ENCODE data around the gene KLK13.

The KLK13 gene

DNA sequence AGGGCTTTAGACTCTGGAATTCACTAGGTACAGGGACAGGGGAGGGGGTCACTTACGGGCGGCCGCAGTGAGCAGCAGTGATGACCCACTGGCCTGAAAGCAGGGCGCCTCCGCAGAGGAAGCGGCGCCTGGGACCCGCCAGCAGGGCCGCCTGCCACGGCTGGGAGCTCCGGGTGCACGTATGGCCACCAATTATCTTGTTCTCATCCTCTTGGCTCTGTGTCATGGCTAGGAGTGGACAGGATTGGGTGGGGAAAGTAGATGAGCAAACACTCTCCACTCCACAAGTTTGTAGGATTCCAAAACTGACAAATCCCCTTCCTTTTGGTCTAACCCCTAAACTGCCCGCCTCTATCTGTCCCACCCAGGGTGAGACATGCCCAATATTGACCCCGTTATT lies 16.6 kb upstream of the KLK13 start:
- no peaks in the 10 kb centered on the region for H3K36me3 Mint-ChIP-seq
- no peak overlapping the region for H3K4me3 Mint-ChIP-seq
- no peak overlapping the region for H3K27ac Mint-ChIP-seq
- peaks cover 8% of the 10 kb centered on the region for H3K27me3 Mint-ChIP-seq
- H3K4me1 Mint-ChIP-seq, result no peaks in the 10 kb centered on the region
- H3K9me3 Mint-ChIP-seq, result no peaks in the 10 kb centered on the region

DNA sequence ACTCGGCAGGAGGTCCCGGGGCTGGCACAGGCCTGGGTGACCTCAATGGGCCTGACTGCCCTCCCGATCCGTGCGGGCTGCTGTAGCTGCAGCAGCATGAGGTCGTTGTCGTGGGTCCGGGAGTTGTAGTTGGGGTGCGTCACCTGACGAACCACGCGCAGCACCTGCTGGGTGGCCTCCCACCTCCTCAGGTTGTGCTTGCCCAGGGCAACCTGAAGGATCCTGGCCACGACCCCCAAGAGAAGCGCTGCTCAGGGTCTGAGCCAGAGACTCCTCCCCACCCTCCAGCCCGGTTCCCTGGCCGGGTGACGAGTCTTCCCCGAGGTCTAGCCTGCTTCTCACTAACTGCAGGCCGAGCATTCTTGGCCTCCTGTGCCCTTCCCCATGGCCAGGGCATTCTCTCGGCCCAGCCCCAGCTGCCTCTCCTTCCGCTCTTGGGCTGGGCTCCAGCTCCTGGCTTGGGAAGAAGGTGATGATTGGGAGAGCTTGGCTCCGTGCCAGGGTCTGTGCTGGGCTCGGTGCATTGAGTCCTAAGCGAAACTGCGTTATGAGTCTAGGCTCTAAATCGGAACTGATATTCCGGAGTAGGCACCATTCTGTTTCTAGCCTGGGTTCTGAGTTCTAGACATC lies 14.7 kb upstream of the KLK13 start:
- Mint-ChIP-seq H3K9me3 (no peaks in the 10 kb centered on the region), H3K27ac (no peak overlapping the region), H3K4me3 (no peak overlapping the region), H3K4me1 (no peaks in the 10 kb centered on the region), H3K27me3 (peaks cover 8% of the 10 kb centered on the region), H3K36me3 (no peaks in the 10 kb centered on the region)

DNA sequence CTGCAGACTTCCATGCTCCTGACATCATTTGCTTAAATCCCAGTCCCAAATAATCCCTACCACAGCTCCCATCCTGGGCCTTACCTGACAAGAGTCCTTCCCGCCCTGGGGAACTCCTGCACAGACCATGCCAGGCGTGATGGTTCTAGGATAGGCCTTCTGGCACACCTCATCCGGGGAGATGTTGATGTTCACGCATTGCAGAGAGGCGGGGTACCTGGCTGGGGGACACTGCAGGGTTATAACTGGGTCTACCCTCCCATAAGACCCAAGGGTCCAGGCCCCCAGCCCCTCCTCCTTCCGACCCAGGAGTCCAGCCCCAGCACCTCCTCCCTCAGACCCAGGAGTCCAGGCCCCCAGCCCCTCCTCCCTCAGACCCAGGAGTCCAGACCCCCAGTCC lies 13.8 kb upstream of the KLK13 start:
- Mint-ChIP-seq H3K27ac (no peak overlapping the region), H3K9me3 (peaks cover 5% of the 10 kb centered on the region), H3K36me3 (no peaks in the 10 kb centered on the region), H3K4me1 (no peaks in the 10 kb centered on the region), H3K27me3 (peaks cover 13% of the 10 kb centered on the region), H3K4me3 (no peak overlapping the region)

DNA sequence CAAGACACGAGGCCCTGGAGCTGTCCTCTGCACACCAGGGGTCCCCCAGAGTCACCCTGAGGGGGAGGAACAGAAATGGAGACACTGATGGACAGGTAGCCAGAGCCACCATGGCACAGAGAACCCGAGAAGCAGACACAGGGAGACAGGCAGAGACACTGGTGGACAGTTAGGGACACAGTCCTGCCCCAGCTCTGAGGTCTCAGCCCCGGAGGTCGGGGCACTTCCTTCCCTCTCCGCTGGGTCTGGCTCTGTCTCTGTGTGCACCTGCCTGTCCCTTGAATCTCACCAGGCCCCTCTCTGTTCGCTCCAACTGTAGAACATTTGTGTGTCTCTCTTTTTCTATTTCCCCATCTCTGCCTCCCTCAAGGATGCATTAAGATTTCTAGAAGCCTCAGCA lies 13.2 kb upstream of the KLK13 start:
- H3K36me3 Mint-ChIP-seq, result no peaks in the 10 kb centered on the region
- H3K4me3 Mint-ChIP-seq, result no peak overlapping the region
- no peak overlapping the region for H3K27ac Mint-ChIP-seq

DNA sequence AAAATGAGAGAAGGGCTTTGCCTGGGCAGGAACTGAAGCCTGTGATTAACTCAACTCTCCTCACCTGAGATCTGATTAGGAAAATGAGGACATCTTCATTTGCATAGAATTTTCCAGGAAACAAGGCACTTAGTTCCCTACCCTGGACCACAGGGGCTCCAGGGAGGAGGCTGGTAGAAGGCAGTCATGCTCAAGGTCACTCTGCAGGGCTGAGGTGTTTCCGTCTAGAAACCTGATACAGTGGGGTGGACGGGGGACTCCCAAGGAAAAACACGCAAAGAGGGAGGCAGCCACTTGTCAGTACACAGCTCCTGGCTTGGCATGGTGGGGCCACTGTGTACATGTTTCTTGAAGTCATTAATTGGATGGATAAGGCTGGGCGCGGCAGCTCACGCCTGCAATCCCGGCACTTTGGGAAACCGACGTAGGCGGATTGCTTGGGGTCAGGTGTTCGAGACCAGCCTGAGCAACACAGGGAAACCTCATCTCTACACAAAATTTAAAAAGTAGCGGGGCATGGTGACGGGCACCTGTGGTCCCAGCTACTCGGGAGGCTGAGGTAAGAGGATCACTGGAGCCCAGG lies 11.8 kb upstream of the KLK13 start:
- H3K27ac Mint-ChIP-seq, result no peak overlapping the region
- peaks cover 9% of the 10 kb centered on the region for H3K27me3 Mint-ChIP-seq

More for the DNA sequence above, 13.2 kb upstream of the KLK13 start:
- H3K9me3 Mint-ChIP-seq, result peaks cover 5% of the 10 kb centered on the region
- no peaks in the 10 kb centered on the region for H3K4me1 Mint-ChIP-seq
- H3K27me3 Mint-ChIP-seq, result peaks cover 10% of the 10 kb centered on the region

DNA sequence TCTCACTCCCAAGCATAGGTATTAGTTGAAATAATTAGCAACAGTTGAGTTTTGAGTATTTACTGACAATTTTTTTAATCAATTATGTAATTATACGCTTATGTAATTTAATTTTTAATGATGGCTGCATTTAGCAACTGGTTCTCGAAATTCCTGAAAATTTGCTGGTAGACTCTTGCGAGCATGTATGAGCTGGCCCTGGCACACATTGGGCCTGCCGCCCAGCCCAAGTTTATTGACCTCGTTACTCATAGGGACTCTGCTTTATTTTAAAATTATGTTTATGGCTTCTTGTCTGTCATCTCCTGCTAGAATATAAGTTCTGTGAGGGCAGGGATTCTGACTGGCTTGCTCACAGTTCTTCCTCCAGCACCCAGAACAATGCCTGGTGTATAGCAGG lies 11.1 kb upstream of the KLK13 start:
- H3K4me1 Mint-ChIP-seq, result no peaks in the 10 kb centered on the region
- H3K27ac Mint-ChIP-seq, result no peak overlapping the region
- H3K36me3 Mint-ChIP-seq, result no peaks in the 10 kb centered on the region
- H3K9me3 Mint-ChIP-seq, result peaks cover 5% of the 10 kb centered on the region
- no peak overlapping the region for H3K4me3 Mint-ChIP-seq
- H3K27me3 Mint-ChIP-seq, result peaks cover 9% of the 10 kb centered on the region

More for the DNA sequence above, 11.8 kb upstream of the KLK13 start:
- H3K4me1 Mint-ChIP-seq, result no peaks in the 10 kb centered on the region
- no peaks in the 10 kb centered on the region for H3K36me3 Mint-ChIP-seq
- H3K9me3 Mint-ChIP-seq, result peaks cover 5% of the 10 kb centered on the region
- no peak overlapping the region for H3K4me3 Mint-ChIP-seq

DNA sequence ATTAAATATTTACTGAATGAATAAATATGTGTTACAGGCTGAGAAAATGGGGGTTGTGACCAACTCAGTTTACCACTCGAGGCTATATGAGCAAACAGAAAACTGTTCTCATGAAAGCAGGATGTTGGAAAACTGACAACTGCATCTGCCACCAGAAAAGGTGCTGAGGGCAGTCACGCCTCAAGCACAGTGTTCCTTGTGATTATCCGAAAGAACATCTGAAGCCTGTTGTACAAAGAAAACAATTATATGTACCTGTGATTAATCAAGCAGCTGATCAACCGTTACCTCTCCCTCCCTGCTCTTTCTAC lies 6.2 kb upstream of the KLK13 start:
- Mint-ChIP-seq H3K27ac (no peak overlapping the region), H3K9me3 (peaks cover 5% of the 10 kb centered on the region), H3K36me3 (peaks cover under 1% of the 10 kb centered on the region), H3K4me1 (no peaks in the 10 kb centered on the region), H3K4me3 (no peak overlapping the region), H3K27me3 (peaks cover 21% of the 10 kb centered on the region)

DNA sequence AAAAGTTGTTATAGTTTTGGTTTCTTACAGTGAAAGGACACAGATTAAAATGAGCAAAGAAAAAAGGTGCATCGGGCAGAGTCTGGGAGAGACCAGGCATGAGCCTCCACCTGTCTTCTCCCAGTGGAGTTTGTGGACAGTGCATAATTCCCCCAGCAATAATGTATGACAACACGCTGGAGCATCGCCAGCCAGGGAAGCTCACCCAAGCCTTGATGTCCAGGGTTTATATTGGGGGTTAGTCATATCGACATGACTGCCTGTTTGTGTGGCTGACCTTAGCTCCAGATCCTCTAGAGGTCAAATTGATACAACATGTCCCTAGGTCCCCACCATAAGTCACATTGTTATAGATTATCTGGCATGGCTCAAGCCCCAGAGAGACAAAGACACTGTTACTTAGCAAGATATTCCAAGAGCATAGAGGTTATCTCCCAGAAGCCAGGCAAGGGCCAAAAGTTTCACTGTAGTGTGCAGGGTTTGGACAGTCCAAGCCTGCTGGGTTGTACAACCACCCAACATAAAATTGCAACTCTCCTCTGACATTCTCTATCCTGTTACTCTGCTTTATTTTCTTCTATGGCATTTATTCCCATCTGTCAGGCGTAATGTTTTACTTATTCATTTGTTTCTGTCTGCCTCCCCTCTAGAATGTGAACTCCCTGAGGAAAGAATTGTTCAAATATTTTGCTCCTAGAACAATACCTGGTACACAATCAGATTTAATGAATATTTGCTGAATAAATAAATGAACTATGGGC lies 5.6 kb upstream of the KLK13 start:
- Mint-ChIP-seq H3K4me3 (no peak overlapping the region), H3K9me3 (peaks cover 5% of the 10 kb centered on the region), H3K27ac (no peak overlapping the region), H3K27me3 (peaks cover 23% of the 10 kb centered on the region), H3K4me1 (no peaks in the 10 kb centered on the region), H3K36me3 (peaks cover 2% of the 10 kb centered on the region)

DNA sequence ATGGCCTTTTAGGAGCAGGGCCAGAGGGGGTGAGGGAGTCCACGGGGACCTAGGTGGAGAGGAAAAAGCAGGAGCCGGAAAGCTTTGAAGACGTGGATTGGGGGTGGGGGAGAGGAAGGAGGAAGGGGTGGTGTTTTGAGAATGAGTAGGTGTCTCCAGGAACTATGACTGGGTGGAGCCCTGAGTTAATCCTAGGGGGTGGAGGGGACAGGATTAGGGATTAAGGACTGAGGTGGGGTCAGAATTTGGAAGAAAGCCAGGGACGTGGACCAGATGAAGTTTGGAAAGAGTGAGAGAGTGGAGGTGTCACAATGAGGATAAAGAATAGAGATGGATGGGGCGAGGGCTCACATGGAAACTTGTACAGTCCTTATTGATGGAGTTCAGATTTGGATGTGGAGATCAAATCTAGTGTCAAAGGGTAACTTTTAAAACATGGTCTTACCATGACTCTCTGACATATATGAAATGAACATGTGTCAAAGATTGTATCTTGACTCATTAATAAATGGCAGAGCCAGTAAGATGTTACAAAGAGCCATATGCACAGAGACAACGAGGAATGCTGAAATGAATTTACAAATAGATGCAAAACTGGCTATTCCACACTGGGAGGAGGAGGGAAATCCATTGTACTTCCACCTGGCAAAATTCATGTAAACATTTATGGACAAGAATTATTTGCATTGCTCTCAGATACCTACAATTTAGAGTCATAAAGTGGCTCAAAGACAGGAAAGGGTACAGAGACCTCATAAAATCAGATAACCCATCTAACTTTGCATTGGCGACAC lies 1.7 kb upstream of the KLK13 start:
- Mint-ChIP-seq H3K27me3 (peaks cover 29% of the 10 kb centered on the region), H3K4me3 (no peak overlapping the region), H3K9me3 (no peaks in the 10 kb centered on the region), H3K4me1 (no peaks in the 10 kb centered on the region), H3K27ac (no peak overlapping the region), H3K36me3 (peaks cover 2% of the 10 kb centered on the region)

DNA sequence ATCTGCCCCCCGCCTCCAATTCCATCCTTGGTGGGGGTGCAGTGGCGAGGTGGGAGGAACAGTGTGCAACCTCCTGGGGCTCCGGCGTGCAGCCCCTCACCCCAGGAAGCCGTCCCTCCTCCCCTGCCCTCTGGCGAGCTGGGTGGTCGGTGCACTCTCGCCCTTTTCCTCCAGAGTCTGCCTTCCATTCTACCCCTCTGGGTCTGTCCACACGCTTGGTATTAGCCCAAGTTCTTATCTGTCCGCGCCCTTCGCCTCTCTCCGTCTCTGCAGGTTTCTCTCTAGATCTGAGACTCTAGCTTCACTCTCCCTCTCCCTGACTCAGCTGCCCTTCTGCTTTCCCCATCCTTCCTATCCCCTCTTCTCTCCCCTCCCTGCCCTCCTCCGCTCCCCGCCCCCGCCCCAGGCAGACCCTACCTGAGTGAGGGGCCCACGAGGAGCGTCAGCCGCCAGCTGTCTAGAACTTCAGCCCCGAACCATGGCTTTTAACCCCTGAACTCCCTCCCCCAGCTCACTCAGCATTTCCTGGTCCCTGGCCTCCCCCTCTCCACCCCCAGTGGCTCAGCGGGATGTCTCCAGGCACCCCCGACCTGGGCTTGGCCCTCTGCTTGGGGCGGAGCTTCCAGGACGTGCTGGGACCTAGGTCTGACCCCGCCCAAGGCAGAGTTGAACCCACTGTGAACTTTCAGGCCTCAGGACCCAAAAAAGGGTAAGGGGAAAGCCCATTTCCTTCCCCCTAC lies 499 bp upstream of the KLK13 start:
- Mint-ChIP-seq H3K4me3 (peak overlapping the region; percentile 63), H3K27me3 (peaks cover 34% of the 10 kb centered on the region), H3K4me1 (no peaks in the 10 kb centered on the region), H3K9me3 (no peaks in the 10 kb centered on the region), H3K36me3 (peaks cover 2% of the 10 kb centered on the region), H3K27ac (no peak overlapping the region)

DNA sequence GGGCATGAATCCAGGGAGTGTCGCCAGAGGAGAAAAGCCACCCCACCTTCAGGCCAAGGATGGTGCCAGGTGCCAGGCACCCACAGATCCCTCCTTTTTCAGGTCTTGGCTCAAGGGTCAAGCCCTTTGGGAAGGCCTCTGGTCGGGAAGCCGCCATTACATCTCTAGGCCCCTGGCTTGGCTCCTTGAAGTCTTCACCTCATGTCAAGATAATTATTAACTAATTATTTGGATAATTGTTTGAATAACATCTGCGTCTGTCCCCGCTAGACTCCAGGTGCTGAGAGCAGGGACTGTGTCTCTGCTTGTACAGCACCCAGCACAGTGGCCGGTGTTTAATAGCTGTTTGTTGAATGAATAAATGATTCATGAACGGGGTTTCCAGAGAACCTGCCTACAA lies 1.2 kb downstream of the KLK13 start:
- H3K36me3 Mint-ChIP-seq, result peaks cover 2% of the 10 kb centered on the region
- no peaks in the 10 kb centered on the region for H3K9me3 Mint-ChIP-seq
- H3K27ac Mint-ChIP-seq, result no peak overlapping the region
- no peaks in the 10 kb centered on the region for H3K4me1 Mint-ChIP-seq
- H3K27me3 Mint-ChIP-seq, result peaks cover 34% of the 10 kb centered on the region
- H3K4me3 Mint-ChIP-seq, result no peak overlapping the region

DNA sequence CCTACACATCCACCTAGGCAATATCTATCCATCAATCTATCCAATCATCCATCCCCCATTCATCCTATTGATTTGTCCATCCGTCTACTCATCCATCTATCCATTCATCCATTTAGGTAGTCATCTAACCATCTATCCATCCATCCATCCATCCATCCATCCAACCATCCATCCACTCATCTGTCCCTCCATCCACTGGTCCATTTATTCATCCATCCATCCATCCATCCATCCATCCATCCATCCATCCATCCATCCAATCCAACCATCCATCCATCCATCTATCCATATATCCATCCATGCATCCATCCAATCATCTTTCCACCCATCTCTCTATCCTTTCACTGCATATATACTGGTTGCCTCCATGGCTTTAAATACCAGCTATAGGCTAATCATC lies 3.9 kb downstream of the KLK13 start:
- Mint-ChIP-seq H3K27me3 (peaks cover 24% of the 10 kb centered on the region), H3K4me1 (no peaks in the 10 kb centered on the region), H3K36me3 (peaks cover under 1% of the 10 kb centered on the region), H3K27ac (no peak overlapping the region), H3K9me3 (no peaks in the 10 kb centered on the region), H3K4me3 (no peak overlapping the region)

DNA sequence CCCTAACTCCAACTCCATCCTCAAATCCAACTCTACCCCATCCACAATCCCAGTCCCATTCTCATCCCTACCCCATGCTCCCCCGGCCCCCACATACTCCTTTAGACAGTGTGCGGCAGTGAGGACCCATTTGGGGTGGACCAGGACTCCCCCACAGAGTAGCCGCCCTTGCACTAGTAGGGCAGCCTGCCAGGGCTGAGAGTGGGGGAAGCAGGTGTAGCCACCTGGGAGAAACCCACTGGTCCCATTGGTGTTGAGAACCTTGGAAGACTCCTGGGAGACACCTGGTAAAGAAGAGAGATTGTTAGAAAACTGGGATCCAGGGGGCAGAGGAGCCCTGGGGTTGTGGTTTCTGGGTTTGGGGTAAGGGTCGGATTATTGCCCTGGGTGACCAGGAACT lies 4.6 kb downstream of the KLK13 start:
- H3K4me1 Mint-ChIP-seq, result no peaks in the 10 kb centered on the region
- no peaks in the 10 kb centered on the region for H3K9me3 Mint-ChIP-seq
- no peak overlapping the region for H3K27ac Mint-ChIP-seq
- no peak overlapping the region for H3K4me3 Mint-ChIP-seq
- peaks cover 26% of the 10 kb centered on the region for H3K27me3 Mint-ChIP-seq
- no peaks in the 10 kb centered on the region for H3K36me3 Mint-ChIP-seq

DNA sequence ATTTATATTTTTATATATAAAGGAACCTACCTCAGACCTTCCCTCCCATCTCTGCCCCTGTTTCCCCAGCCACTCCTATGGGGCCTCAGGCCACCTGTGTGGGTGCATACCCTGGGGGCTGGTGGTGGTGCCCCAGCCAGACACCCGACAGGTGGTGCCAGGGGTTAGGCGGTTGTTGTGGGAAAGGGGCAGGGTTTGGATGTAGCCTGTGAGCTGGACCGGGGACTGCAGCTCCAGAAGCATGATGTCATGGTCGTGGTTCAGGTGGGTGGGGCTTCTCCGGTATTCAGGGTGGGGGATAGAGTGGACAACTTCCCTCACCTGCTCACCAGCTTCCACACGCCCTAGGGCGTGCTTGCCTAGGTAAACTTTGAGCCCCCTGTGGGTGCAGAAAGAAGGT lies 5.2 kb downstream of the KLK13 start:
- Mint-ChIP-seq H3K4me3 (no peak overlapping the region), H3K9me3 (no peaks in the 10 kb centered on the region), H3K27ac (no peak overlapping the region), H3K36me3 (no peaks in the 10 kb centered on the region), H3K27me3 (peaks cover 26% of the 10 kb centered on the region), H3K4me1 (no peaks in the 10 kb centered on the region)

DNA sequence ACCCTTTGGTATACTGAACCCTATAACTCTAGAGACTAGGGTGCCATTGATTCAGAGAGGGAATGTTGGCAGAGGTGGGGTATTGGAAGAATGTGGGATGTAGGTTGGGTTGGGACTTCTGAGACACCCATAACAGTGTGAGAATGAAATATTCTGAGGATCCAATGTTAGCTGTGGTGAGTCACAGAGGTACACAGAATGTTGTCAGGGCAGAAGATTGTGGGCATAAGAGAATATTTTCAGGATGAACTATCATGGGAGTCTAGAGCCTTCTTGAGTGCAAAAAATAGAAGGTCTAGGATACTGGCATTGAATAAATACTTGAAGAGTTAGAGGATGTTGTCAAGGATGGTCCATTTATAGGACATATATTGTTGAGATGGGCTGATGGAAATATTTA lies 9.0 kb downstream of the KLK13 start:
- no peak overlapping the region for H3K27ac Mint-ChIP-seq
- H3K9me3 Mint-ChIP-seq, result no peaks in the 10 kb centered on the region
- H3K27me3 Mint-ChIP-seq, result peaks cover 24% of the 10 kb centered on the region
- no peak overlapping the region for H3K4me3 Mint-ChIP-seq
- H3K36me3 Mint-ChIP-seq, result no peaks in the 10 kb centered on the region
- no peaks in the 10 kb centered on the region for H3K4me1 Mint-ChIP-seq
